ENCODE data around the gene GH2. TPM values are rescaled to one million over a fixed set of nuclear protein-coding genes. Genes with fewer than 3 reads are reported as not detected.
"Not testable (repeated sequence)": the region's sequence is repeated elsewhere in the genome, so short reads cannot be mapped to it uniquely, and the experiment has no call there.

The GH2 gene
- total RNA-seq, 1 donor: not detected

GRCh38 chr17:63917646-63918045, 35.9 kb upstream of the GH2 start:
- Histone ChIP-seq H3K9me3 (ENCODE audit: low read depth, low read length) (no peaks in the 10 kb centered on the region), H3K4me1 (ENCODE audit: insufficient read depth, low read length) (peaks cover 22% of the 10 kb centered on the region), H3K27me3 (ENCODE audit: insufficient read depth, low read length) (no peaks in the 10 kb centered on the region), H3K4me3 (ENCODE audit: low read length) (no peak overlapping the region)

GRCh38 chr17:63917206-63917605, 35.5 kb upstream of the GH2 start:
- H3K27me3 ChIP-seq (ENCODE audit: insufficient read depth, low read length); H3K9me3 ChIP-seq (ENCODE audit: low read depth, low read length); H3K4me3 ChIP-seq (ENCODE audit: low read length): not testable (repeated sequence)
- peaks cover 21% of the 10 kb centered on the region for H3K4me1 ChIP-seq (ENCODE audit: insufficient read depth, low read length)

- H3K4me1 ChIP-seq (ENCODE audit: insufficient read depth, low read length): peaks cover 19% of the 10 kb centered on the region
- no peaks in the 10 kb centered on the region for H3K27me3 ChIP-seq (ENCODE audit: insufficient read depth, low read length)
- H3K4me3 ChIP-seq (ENCODE audit: low read length): no peak overlapping the region
- no peaks in the 10 kb centered on the region for H3K9me3 ChIP-seq (ENCODE audit: low read depth, low read length)
Measured at GRCh38 chr17:63916566-63917185, 34.9 kb upstream of the GH2 start.

GRCh38 chr17:63915753-63916152, 34.0 kb upstream of the GH2 start:
- not testable (repeated sequence) for H3K27me3 ChIP-seq (ENCODE audit: insufficient read depth, low read length); H3K9me3 ChIP-seq (ENCODE audit: low read depth, low read length); H3K4me3 ChIP-seq (ENCODE audit: low read length)
- H3K4me1 ChIP-seq (ENCODE audit: insufficient read depth, low read length): peaks cover 19% of the 10 kb centered on the region

GRCh38 chr17:63914471-63914870, 32.7 kb upstream of the GH2 start:
- no peaks in the 10 kb centered on the region for H3K9me3 ChIP-seq (ENCODE audit: low read depth, low read length)
- H3K4me1 ChIP-seq (ENCODE audit: insufficient read depth, low read length): peaks cover 12% of the 10 kb centered on the region
- H3K4me3 ChIP-seq (ENCODE audit: low read length): no peak overlapping the region
- H3K27me3 ChIP-seq (ENCODE audit: insufficient read depth, low read length): no peaks in the 10 kb centered on the region

- no peaks in the 10 kb centered on the region for H3K9me3 ChIP-seq (ENCODE audit: low read depth, low read length)
- no peaks in the 10 kb centered on the region for H3K27me3 ChIP-seq (ENCODE audit: insufficient read depth, low read length)
- peaks cover 6% of the 10 kb centered on the region for H3K4me1 ChIP-seq (ENCODE audit: insufficient read depth, low read length)
- no peak overlapping the region for H3K4me3 ChIP-seq (ENCODE audit: low read length)
Measured at GRCh38 chr17:63911657-63912100, 29.9 kb upstream of the GH2 start.

GRCh38 chr17:63911041-63911635, 29.4 kb upstream of the GH2 start, which contains the start of gene CSHL1:
Gene CSHL1, minus strand, starts transcription at chr17:63911258. Its CDS starts 62 bp downstream, at chr17:63911196.
- no peaks in the 10 kb centered on the region for H3K9me3 ChIP-seq (ENCODE audit: low read depth, low read length)
- no peak within 1 kb of the TSS for H3K4me3 ChIP-seq (ENCODE audit: low read length)
- no peaks in the 10 kb centered on the region for H3K27me3 ChIP-seq (ENCODE audit: insufficient read depth, low read length)
- H3K4me1 ChIP-seq (ENCODE audit: insufficient read depth, low read length): peaks cover 6% of the 10 kb centered on the region

- Histone ChIP-seq H3K4me3 (ENCODE audit: low read length) (no peak overlapping the region), H3K4me1 (ENCODE audit: insufficient read depth, low read length) (no peaks in the 10 kb centered on the region), H3K9me3 (ENCODE audit: low read depth, low read length) (no peaks in the 10 kb centered on the region), H3K27me3 (ENCODE audit: insufficient read depth, low read length) (no peaks in the 10 kb centered on the region)
Measured at GRCh38 chr17:63910096-63910495, 28.4 kb upstream of the GH2 start.

GRCh38 chr17:63909586-63909985, 27.8 kb upstream of the GH2 start:
- not testable (repeated sequence) for H3K4me3 ChIP-seq (ENCODE audit: low read length); H3K9me3 ChIP-seq (ENCODE audit: low read depth, low read length); H3K4me1 ChIP-seq (ENCODE audit: insufficient read depth, low read length); H3K27me3 ChIP-seq (ENCODE audit: insufficient read depth, low read length)

- not testable (repeated sequence) for H3K4me1 ChIP-seq (ENCODE audit: insufficient read depth, low read length); H3K27me3 ChIP-seq (ENCODE audit: insufficient read depth, low read length); H3K9me3 ChIP-seq (ENCODE audit: low read depth, low read length); H3K4me3 ChIP-seq (ENCODE audit: low read length)
Measured at GRCh38 chr17:63907161-63907778, 25.5 kb upstream of the GH2 start.

- H3K27me3 ChIP-seq (ENCODE audit: insufficient read depth, low read length); H3K4me1 ChIP-seq (ENCODE audit: insufficient read depth, low read length); H3K4me3 ChIP-seq (ENCODE audit: low read length); H3K9me3 ChIP-seq (ENCODE audit: low read depth, low read length): not testable (repeated sequence)
Measured at GRCh38 chr17:63904796-63905195, 23.1 kb upstream of the GH2 start.

- H3K27me3 ChIP-seq (ENCODE audit: insufficient read depth, low read length); H3K9me3 ChIP-seq (ENCODE audit: low read depth, low read length); H3K4me1 ChIP-seq (ENCODE audit: insufficient read depth, low read length); H3K4me3 ChIP-seq (ENCODE audit: low read length): not testable (repeated sequence)
Measured at GRCh38 chr17:63903787-63904201, 22.1 kb upstream of the GH2 start.

GRCh38 chr17:63901971-63902370, 20.2 kb upstream of the GH2 start:
- H3K9me3 ChIP-seq (ENCODE audit: low read depth, low read length); H3K27me3 ChIP-seq (ENCODE audit: insufficient read depth, low read length); H3K4me3 ChIP-seq (ENCODE audit: low read length); H3K4me1 ChIP-seq (ENCODE audit: insufficient read depth, low read length): not testable (repeated sequence)

- not testable (repeated sequence) for H3K9me3 ChIP-seq (ENCODE audit: low read depth, low read length)
Measured at GRCh38 chr17:63898899-63899798, 17.4 kb upstream of the GH2 start.

More at GRCh38 chr17:63898899-63899798, 17.4 kb upstream of the GH2 start:
- H3K27me3 ChIP-seq (ENCODE audit: insufficient read depth, low read length); H3K4me1 ChIP-seq (ENCODE audit: insufficient read depth, low read length); H3K4me3 ChIP-seq (ENCODE audit: low read length): not testable (repeated sequence)
